Right lobe of liver (tissue), 6 donors: Measurements from ENCODE around the gene USP5. TPM values are rescaled to one million over a fixed set of nuclear protein-coding genes. Genes with fewer than 3 reads are reported as not detected.
"Not testable (repeated sequence)": the region's sequence is repeated elsewhere in the genome, so short reads cannot be mapped to it uniquely, and the experiment has no call there.

Source experiments
- ATAC-seq, 4 donors: fragments of 200-7000 bp; cut with Tn5 transposase; one replicate each; pipeline ENCODE4 v1.9.1; 2020; ENCODE audit warnings: mild to moderate bottlenecking in 4 of 4, moderate library complexity in 4 of 4
- DNase-seq, 3 donors: peaks; one replicate each; pipeline ENCODE4 v3.0.0-alpha.2; 2020
- H3K27ac ChIP-seq, 3 donors: fragments of 200-600 bp; one replicate each; pipeline ENCODE4 v1.8.0; 2022
- H3K27me3 ChIP-seq, 2 donors: fragments of 200-600 bp; one replicate each; pipeline ENCODE4 v1.8.0; 2022
- H3K36me3 ChIP-seq, 4 donors: fragments of 200-600 bp; sonication (generic) in 1 of 4; one replicate each; pipeline versions ENCODE4 v1.5.1 to v1.8.0; 2017 to 2022; ENCODE audit warnings: control low read depth in 1 of 4
- H3K4me1 ChIP-seq, 4 donors: fragments of 200-600 bp; sonication (generic) in 1 of 4; one replicate each; pipeline versions ENCODE4 v1.5.1 to v1.8.0; 2017 to 2022; ENCODE audit warnings: control low read depth in 1 of 4
- H3K4me3 ChIP-seq, 3 donors: fragments of 200-600 bp; one replicate each; pipeline ENCODE4 v1.8.0; 2022
- H3K9me3 ChIP-seq, 4 donors: fragments of 200-600 bp; sonication (generic) in 1 of 4; one replicate each; pipeline versions ENCODE4 v1.5.1 to v1.8.0; 2017 to 2022; ENCODE audit warnings: control low read depth in 1 of 4
- POLR2A ChIP-seq: fragments of 450-650 bp; IDR thresholded peaks from one replicate; pipeline ENCODE4 v1.6.1; 2017; ENCODE audit warnings: antibody characterized with exemption, mild to moderate bottlenecking
- WGBS: methylation state at CpG from one replicate; pipeline ENCODE4 v1.1.6; 2018; ENCODE audit warnings: low coverage, low lambda C conversion rate; ENCODE audit not compliant: insufficient coverage; ENCODE audit errors: missing lambda C conversion rate; 5-methylcytosine and 5-hydroxymethylcytosine counted together
- intact Hi-C, 2 donors: fragments of 100-400 bp; cut with DNase I; formaldehyde crosslinking; loops; one replicate each; pipeline versions ENCODE4 v1.11.2 to v1.14.1; 2022
- total RNA-seq, 6 experiments: library from RNA; depleted of rRNA in 2 of 6; stranded (reverse); fragments of >200 nt in 2 of 6; fragmentation: NEBNext Ultra II Directional in 3 of 6; extraction: Animal tissue kit (Norgen Biotek cat#: 25700) in 3 of 6; gene quantifications; one replicate each; pipeline versions ENCODE4 v1.1.0 to v1.2.4, GENCODE V29; 2016 to 2023
- TF ChIP-seq, protein P1 (sequence below), 4 donors: fragments of 200-600 bp in 3 of 4; fragments of 450-650 bp in 1 of 4; IDR thresholded peaks; one replicate each; pipeline versions ENCODE4 v1.5.1 to v1.8.0; 2016 to 2022; ENCODE audit warnings: antibody characterized with exemption in 4 of 4, mild to moderate bottlenecking in 2 of 4
- donor health status: DM: no; HTN: yes; CAD: no.
- donor health status: DM: no; HTN: no; CAD: no.
- donor health status: DM: no; HTN: no; CAD: no.
- donor health status: DM: no; HTN: yes; CAD: no.
- donor health status: DM: no; HTN: yes; CAD: no.

Gene USP5
- total RNA-seq, 6 experiments from 2014 or later = 38.2 to 59.5 (median 42.6) TPM

- Histone ChIP-seq H3K36me3 (peaks cover 0 to 22% (median 12%) of the 10 kb centered on the region in 4 donors), H3K9me3 (no peaks in the 10 kb centered on the region), H3K27me3 (no peaks in the 10 kb centered on the region), H3K27ac (peak overlapping the region in 1 of 3 donors; percentile 93), H3K4me3 (peak overlapping the region in 2 of 3 donors; percentile 93 to 96), H3K4me1 (peaks cover 0 to 38% (median 12%) of the 10 kb centered on the region in 4 donors)
- WGBS = 14% methylated on average over 9 of the region's 12 CpGs
- DNase-seq (peak; percentile 71 to 81 (median 77)), ATAC-seq (peak in 3 of 4 donors; percentile 9 to 17 (median 10))
- intact Hi-C loops = no loop called here
- no peak for TF ChIP-seq POLR2A
- TF ChIP-seq, protein P1, sequence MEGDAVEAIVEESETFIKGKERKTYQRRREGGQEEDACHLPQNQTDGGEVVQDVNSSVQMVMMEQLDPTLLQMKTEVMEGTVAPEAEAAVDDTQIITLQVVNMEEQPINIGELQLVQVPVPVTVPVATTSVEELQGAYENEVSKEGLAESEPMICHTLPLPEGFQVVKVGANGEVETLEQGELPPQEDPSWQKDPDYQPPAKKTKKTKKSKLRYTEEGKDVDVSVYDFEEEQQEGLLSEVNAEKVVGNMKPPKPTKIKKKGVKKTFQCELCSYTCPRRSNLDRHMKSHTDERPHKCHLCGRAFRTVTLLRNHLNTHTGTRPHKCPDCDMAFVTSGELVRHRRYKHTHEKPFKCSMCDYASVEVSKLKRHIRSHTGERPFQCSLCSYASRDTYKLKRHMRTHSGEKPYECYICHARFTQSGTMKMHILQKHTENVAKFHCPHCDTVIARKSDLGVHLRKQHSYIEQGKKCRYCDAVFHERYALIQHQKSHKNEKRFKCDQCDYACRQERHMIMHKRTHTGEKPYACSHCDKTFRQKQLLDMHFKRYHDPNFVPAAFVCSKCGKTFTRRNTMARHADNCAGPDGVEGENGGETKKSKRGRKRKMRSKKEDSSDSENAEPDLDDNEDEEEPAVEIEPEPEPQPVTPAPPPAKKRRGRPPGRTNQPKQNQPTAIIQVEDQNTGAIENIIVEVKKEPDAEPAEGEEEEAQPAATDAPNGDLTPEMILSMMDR (IDR thresholded peaks at IDR 0.05) = peak; percentile 85 to 96 (median 94)
Observed at GRCh38 chr12:6869049-6870021, 17.4 kb downstream of the USP5 start.

GRCh38 chr12:6870304-6870703, 18.4 kb downstream of the USP5 start:
- DNase-seq = peak in 1 of 3 donors; percentile 11
- intact Hi-C loops, ATAC-seq, H3K27me3 ChIP-seq, H3K4me3 ChIP-seq, H3K9me3 ChIP-seq, H3K27ac ChIP-seq: not testable (repeated sequence)
- Histone ChIP-seq H3K4me1 (peaks cover 0 to 38% (median 12%) of the 10 kb centered on the region in 4 donors), H3K36me3 (peaks cover 0 to 22% (median 12%) of the 10 kb centered on the region in 4 donors)
- WGBS = 0% methylated on average over 1 of the region's 4 CpGs

GRCh38 chr12:6871052-6871957, 19.4 kb downstream of the USP5 start:
- Histone ChIP-seq H3K4me3 (peak overlapping the region in 1 of 3 donors; percentile 70), H3K27ac (peak overlapping the region in 1 of 3 donors; percentile 59), H3K9me3 (no peaks in the 10 kb centered on the region), H3K27me3 (no peaks in the 10 kb centered on the region), H3K4me1 (peaks cover 0 to 38% (median 12%) of the 10 kb centered on the region in 4 donors), H3K36me3 (peaks cover 0 to 22% (median 12%) of the 10 kb centered on the region in 4 donors)
- DNase-seq = peak in 2 of 3 donors; percentile 54 to 55
- WGBS = 61% methylated on average over 6 of the region's 12 CpGs
- no peak for TF ChIP-seq POLR2A
- TF ChIP-seq, protein P1 (IDR thresholded peaks at IDR 0.05) = no peak
- peak in 1 of 4 donors; percentile 2 for ATAC-seq
- intact Hi-C loops = no loop called here

DNA sequence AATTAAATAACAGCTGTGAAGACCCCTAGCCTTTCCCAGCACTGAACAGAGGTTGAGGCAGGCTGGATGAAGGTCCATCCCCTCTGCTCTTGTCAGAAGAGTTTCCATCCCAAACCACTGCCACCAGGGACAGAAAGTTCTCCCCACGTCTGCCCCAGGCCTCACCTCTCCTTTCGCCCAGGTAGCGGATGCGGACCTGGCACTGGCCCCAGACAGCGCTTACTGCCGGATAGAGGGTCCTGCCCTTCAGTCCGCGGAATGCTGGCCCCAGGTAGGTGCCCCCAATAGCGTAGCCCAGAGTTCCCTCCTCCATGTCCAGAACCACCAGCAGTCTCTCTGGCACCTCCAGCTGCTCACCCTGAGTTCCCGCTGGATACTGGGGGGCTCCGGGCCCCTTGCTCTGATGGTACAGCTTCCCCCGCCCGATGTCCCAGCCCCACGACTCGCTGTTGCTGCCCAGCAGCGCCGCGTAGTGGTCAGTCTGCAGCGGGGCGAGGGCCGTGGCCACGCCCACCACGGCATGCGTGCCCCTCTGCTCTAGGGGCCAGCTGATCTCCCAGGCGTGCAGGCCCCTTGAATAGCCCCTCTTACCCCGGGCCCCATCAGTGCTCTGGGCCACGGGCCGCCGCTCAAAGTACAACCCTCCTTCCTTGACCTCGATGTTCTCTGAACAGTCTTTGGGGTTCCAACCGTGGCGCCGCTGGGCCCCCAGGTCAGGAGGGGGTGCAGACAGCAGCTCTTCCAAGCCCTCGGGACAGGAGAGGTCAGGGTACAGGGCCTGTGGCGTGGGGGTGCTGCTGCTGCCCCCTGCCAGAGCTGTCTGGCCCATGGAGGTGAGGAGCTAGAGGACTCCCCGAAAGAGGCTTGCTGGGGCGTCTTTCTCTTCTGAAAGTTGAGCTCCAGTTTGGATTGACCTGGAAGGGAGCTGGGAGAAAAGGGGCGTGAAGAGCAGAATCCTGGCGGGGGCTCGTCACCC, 20.4 kb downstream of the USP5 start:
- Histone ChIP-seq H3K36me3 (peaks cover 0 to 22% (median 12%) of the 10 kb centered on the region in 4 donors), H3K27ac (peak overlapping the region; percentile 19 to 77 (median 59)), H3K9me3 (no peaks in the 10 kb centered on the region), H3K4me1 (peaks cover 0 to 32% (median 9%) of the 10 kb centered on the region in 4 donors), H3K27me3 (no peaks in the 10 kb centered on the region), H3K4me3 (peak overlapping the region; percentile 70 to 89 (median 75))
- ATAC-seq (peak; percentile 67 to 71 (median 68)), DNase-seq (peak; percentile 86 to 89 (median 88))
- TF ChIP-seq POLR2A = no peak
- TF ChIP-seq, protein P1 (IDR thresholded peaks at IDR 0.05) = peak; percentile 85 to 99 (median 98)
- 1% methylated on average over 18 of the region's 40 CpGs for WGBS
- intact Hi-C loops = no loop called here
